IPS DF 6.9 (cell line): ENCODE measurements around the gene MPLKIP.

Experiments
- DNase-seq: peaks from one replicate; pipeline ENCODE4 v3.0.0-alpha.2; 2013; ENCODE audit warnings: low read depth, low spot score
- H3K27ac ChIP-seq: one replicate; pipeline ENCODE4 v1.5.1; 2013; ENCODE audit warnings: low read length, control low read depth
- H3K27me3 ChIP-seq: 2 replicates; pipeline ENCODE4 v1.6.1; 2013; ENCODE audit warnings: mild to moderate bottlenecking, low read length; ENCODE audit not compliant: control insufficient read depth, insufficient read depth
- H3K36me3 ChIP-seq: 2 replicates; pipeline ENCODE4 v1.6.1; 2013; ENCODE audit warnings: low read length; ENCODE audit not compliant: control insufficient read depth, insufficient read depth
- H3K4me1 ChIP-seq: 2 replicates; pipeline ENCODE4 v1.6.1; 2013; ENCODE audit warnings: low read length; ENCODE audit not compliant: control insufficient read depth, insufficient read depth
- H3K4me3 ChIP-seq: 2 replicates; pipeline ENCODE4 v1.5.1; 2013; ENCODE audit warnings: mild to moderate bottlenecking, low read length
- H3K9me3 ChIP-seq: 2 replicates; pipeline ENCODE4 v1.6.1; 2013; ENCODE audit warnings: low read length, inconsistent platforms; ENCODE audit not compliant: control insufficient read depth, insufficient read depth
- WGBS: extraction: QIAGEN DNeasy Blood & Tissue Kit; methylation state at CpG from one replicate; pipeline ENCODE4 v1.1.7; 2013; ENCODE audit warnings: mixed read lengths, missing lambda C conversion rate; ENCODE audit not compliant: insufficient read length, insufficient coverage; 5-methylcytosine and 5-hydroxymethylcytosine counted together

MPLKIP gene

GRCh38 chr7:40099837-40100236 lies 34.6 kb downstream of the MPLKIP start:
- Histone ChIP-seq H3K9me3 (no peaks in the 10 kb centered on the region), H3K27ac (no peak overlapping the region), H3K4me1 (no peaks in the 10 kb centered on the region), H3K27me3 (no peaks in the 10 kb centered on the region), H3K36me3 (no peaks in the 10 kb centered on the region), H3K4me3 (no peak overlapping the region)
- DNase-seq = no peak
- no CpG with 5 or more reads among the region's 4 CpGs for WGBS

GRCh38 chr7:40098810-40099209 lies 35.6 kb downstream of the MPLKIP start:
- no peak for DNase-seq
- H3K36me3 ChIP-seq = peaks cover 4% of the 10 kb centered on the region; the same call in 1 of the 2 replicates
- no peaks in the 10 kb centered on the region for H3K27me3 ChIP-seq

GRCh38 chr7:40097728-40098127 lies 36.7 kb downstream of the MPLKIP start:
- no peak overlapping the region for H3K27ac ChIP-seq
- WGBS = no CpG with 5 or more reads among the region's 2 CpGs
- DNase-seq = no peak
- no peaks in the 10 kb centered on the region for H3K27me3 ChIP-seq
- H3K36me3 ChIP-seq = peaks cover 7% of the 10 kb centered on the region; the same call in 1 of the 2 replicates
- H3K9me3 ChIP-seq = no peaks in the 10 kb centered on the region
- H3K4me3 ChIP-seq = no peak overlapping the region
- H3K4me1 ChIP-seq = no peaks in the 10 kb centered on the region

More at GRCh38 chr7:40098810-40099209, 35.6 kb downstream of the MPLKIP start:
- Histone ChIP-seq H3K4me3 (no peak overlapping the region), H3K9me3 (no peaks in the 10 kb centered on the region), H3K27ac (no peak overlapping the region), H3K4me1 (no peaks in the 10 kb centered on the region)

GRCh38 chr7:40095695-40096327 lies 38.6 kb downstream of the MPLKIP start:
- Histone ChIP-seq H3K36me3 (peaks cover 7% of the 10 kb centered on the region; the same call in 1 of the 2 replicates), H3K27me3 (no peaks in the 10 kb centered on the region), H3K9me3 (no peaks in the 10 kb centered on the region), H3K4me3 (no peak overlapping the region), H3K27ac (no peak overlapping the region), H3K4me1 (no peaks in the 10 kb centered on the region)
- no peak for DNase-seq
- WGBS = no CpG with 5 or more reads among the region's 1 CpG

DNA sequence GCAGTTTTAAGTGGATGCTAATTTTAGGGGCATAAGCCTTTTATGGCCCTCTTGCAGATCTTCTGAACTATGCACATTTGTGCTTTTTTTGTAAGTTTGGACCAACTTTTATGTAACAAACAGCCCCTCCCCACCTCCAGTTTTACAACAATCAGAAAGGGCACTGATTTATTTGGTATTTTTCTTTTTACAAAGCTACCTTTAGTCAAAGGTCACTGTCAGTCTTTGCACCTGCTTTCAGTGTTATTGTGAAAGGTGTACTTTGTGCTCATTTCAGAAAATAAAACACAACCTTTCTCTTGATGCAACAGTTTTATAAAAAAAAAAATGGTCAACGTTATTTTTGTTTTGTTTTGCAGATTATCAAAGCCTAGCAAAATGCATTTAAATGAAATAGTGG lies 39.2 kb downstream of the MPLKIP start:
- Histone ChIP-seq H3K9me3 (no peaks in the 10 kb centered on the region), H3K4me1 (no peaks in the 10 kb centered on the region)

GRCh38 chr7:40093631-40094350 lies 40.6 kb downstream of the MPLKIP start:
- H3K27me3 ChIP-seq = no peaks in the 10 kb centered on the region
- no peak for DNase-seq
- no CpG with 5 or more reads among the region's 8 CpGs for WGBS
- H3K4me1 ChIP-seq = no peaks in the 10 kb centered on the region
- H3K9me3 ChIP-seq = no peaks in the 10 kb centered on the region
- H3K4me3 ChIP-seq = no peak overlapping the region
- peaks cover 9% of the 10 kb centered on the region; the same call in 1 of the 2 replicates for H3K36me3 ChIP-seq
- no peak overlapping the region for H3K27ac ChIP-seq

More for the DNA sequence above, 39.2 kb downstream of the MPLKIP start:
- no peak overlapping the region for H3K27ac ChIP-seq
- no peak for DNase-seq
- no peaks in the 10 kb centered on the region for H3K27me3 ChIP-seq
- H3K36me3 ChIP-seq = peaks cover 7% of the 10 kb centered on the region; the same call in 1 of the 2 replicates
- H3K4me3 ChIP-seq = no peak overlapping the region
- no CpG with 5 or more reads among the region's 1 CpG for WGBS

- H3K9me3 ChIP-seq = no peaks in the 10 kb centered on the region
- H3K27ac ChIP-seq = no peak overlapping the region
- H3K4me3 ChIP-seq = no peak overlapping the region
- WGBS = no CpG with 5 or more reads among the region's 2 CpGs
- H3K4me1 ChIP-seq = no peaks in the 10 kb centered on the region
- peaks cover 11% of the 10 kb centered on the region; the same call in 1 of the 2 replicates for H3K36me3 ChIP-seq
- DNase-seq = no peak
- H3K27me3 ChIP-seq = no peaks in the 10 kb centered on the region
Observed at GRCh38 chr7:40092182-40092581, 42.2 kb downstream of the MPLKIP start.

DNA sequence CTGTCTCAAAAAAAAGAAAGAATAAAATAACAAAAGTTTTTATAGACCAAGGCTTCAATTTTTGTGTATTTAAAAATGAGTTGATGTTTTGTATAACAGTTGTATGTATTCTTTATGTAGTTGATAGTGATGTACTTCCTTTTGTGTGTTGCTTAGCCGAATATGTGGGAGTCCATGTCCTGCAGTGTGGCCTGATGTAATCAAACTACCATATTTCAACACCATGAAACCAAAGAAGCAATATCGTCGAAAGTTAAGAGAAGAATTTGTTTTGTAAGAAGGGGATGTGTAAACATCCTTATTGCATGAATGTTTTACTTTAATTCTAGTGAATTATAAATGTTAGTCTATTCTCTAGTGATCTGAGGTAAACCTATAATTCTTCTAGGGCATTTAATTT lies 56.6 kb downstream of the MPLKIP start:
- no peak for DNase-seq
- H3K4me3 ChIP-seq = no peak overlapping the region
- no peaks in the 10 kb centered on the region for H3K9me3 ChIP-seq
- no peaks in the 10 kb centered on the region for H3K4me1 ChIP-seq
- H3K36me3 ChIP-seq = no peaks in the 10 kb centered on the region
- WGBS = 100% methylated on average over 1 of the region's 3 CpGs
- no peak overlapping the region for H3K27ac ChIP-seq
- no peaks in the 10 kb centered on the region for H3K27me3 ChIP-seq
